H9 (cell line): ENCODE data around the gene GRIK4. TPM values are rescaled to one million over a fixed set of nuclear protein-coding genes. Genes with fewer than 3 reads are reported as not detected.

Experiments used
- DNase-seq: peaks from one replicate; pipeline ENCODE4 v3.0.0-alpha.2; 2017
- H2AFZ ChIP-seq: one replicate; pipeline ENCODE4 v1.6.1; 2013; ENCODE audit warnings: mild to moderate bottlenecking, low read length, control low read depth, moderate library complexity
- H2AK5ac ChIP-seq: 2 replicates; pipeline ENCODE4 v1.6.1; 2013; ENCODE audit warnings: low read length, control low read depth, mixed read lengths; ENCODE audit not compliant: insufficient read length
- H2BK120ac ChIP-seq: one replicate; pipeline ENCODE4 v1.6.1; 2013; ENCODE audit warnings: low read depth, mild to moderate bottlenecking, low read length, control low read depth, inconsistent platforms; ENCODE audit not compliant: poor library complexity, severe bottlenecking
- H2BK12ac ChIP-seq: 2 replicates; pipeline ENCODE4 v1.6.1; 2013; ENCODE audit warnings: low read length, control low read depth, mixed read lengths, low read depth; ENCODE audit not compliant: insufficient read length
- H2BK15ac ChIP-seq: 2 replicates; pipeline ENCODE4 v1.6.1; 2013; ENCODE audit warnings: low read depth, low read length, control low read depth
- H2BK20ac ChIP-seq: one replicate; pipeline ENCODE4 v1.6.1; 2013; ENCODE audit warnings: low read depth, mild to moderate bottlenecking, low read length, control low read depth, inconsistent platforms; ENCODE audit not compliant: poor library complexity, severe bottlenecking
- H2BK5ac ChIP-seq: 2 replicates; pipeline ENCODE4 v1.6.1; 2013; ENCODE audit warnings: low read length, control low read depth, mixed read lengths; ENCODE audit not compliant: insufficient read length
- H3K14ac ChIP-seq: 2 replicates; pipeline ENCODE4 v1.6.1; 2013; ENCODE audit warnings: low read length, control low read depth; ENCODE audit not compliant: insufficient read depth
- H3K18ac ChIP-seq: 2 replicates; pipeline ENCODE4 v1.6.1; 2013; ENCODE audit warnings: low read depth, mild to moderate bottlenecking, mixed read lengths, low read length, control low read depth; ENCODE audit not compliant: insufficient read length
- H3K23ac ChIP-seq: 2 replicates; pipeline ENCODE4 v1.6.1; 2013; ENCODE audit warnings: low read length, control low read depth, mixed read lengths, low read depth; ENCODE audit not compliant: insufficient read length
- H3K23me2 ChIP-seq: 2 replicates; pipeline ENCODE4 v1.6.1; 2013; ENCODE audit warnings: low read depth, mild to moderate bottlenecking, mixed read lengths, low read length, control low read depth; ENCODE audit not compliant: insufficient read length, poor library complexity, severe bottlenecking
- H3K27ac ChIP-seq: 2 replicates; pipeline ENCODE4 v1.5.1; 2013; ENCODE audit warnings: low read length, control low read depth, mixed read lengths, low read depth; ENCODE audit not compliant: insufficient read length
- H3K27me3 ChIP-seq: 2 replicates; pipeline ENCODE4 v1.6.1; 2013; ENCODE audit warnings: low read length, control low read depth, inconsistent platforms; ENCODE audit not compliant: insufficient read depth
- H3K4ac ChIP-seq: 2 replicates; pipeline ENCODE4 v1.6.1; 2013; ENCODE audit warnings: low read depth, mild to moderate bottlenecking, control low read depth, inconsistent platforms, low read length, moderate library complexity
- H3K4me1 ChIP-seq: 2 replicates; pipeline ENCODE4 v1.6.1; 2013; ENCODE audit warnings: low read length, control low read depth, inconsistent platforms; ENCODE audit not compliant: insufficient read depth
- H3K4me2 ChIP-seq: 2 replicates; pipeline ENCODE4 v1.6.1; 2013; ENCODE audit warnings: low read length, control low read depth, mixed read lengths; ENCODE audit not compliant: insufficient read length, insufficient read depth
- H3K56ac ChIP-seq: 2 replicates; pipeline ENCODE4 v1.6.1; 2013; ENCODE audit warnings: low read depth, mild to moderate bottlenecking, mixed read lengths, low read length, control low read depth; ENCODE audit not compliant: insufficient read length
- H3K79me1 ChIP-seq: 2 replicates; pipeline ENCODE4 v1.6.1; 2013; ENCODE audit warnings: low read depth, mild to moderate bottlenecking, moderate library complexity, low read length, control low read depth, inconsistent platforms; ENCODE audit not compliant: insufficient read depth, poor library complexity, severe bottlenecking
- H3K79me2 ChIP-seq: 2 replicates; pipeline ENCODE4 v1.6.1; 2013; ENCODE audit warnings: low read length, control low read depth, inconsistent platforms; ENCODE audit not compliant: insufficient read depth
- H3K9ac ChIP-seq: 2 replicates; pipeline ENCODE4 v1.6.1; 2013; ENCODE audit warnings: low read length, control low read depth, mixed read lengths; ENCODE audit not compliant: insufficient read length; ENCODE audit errors: extremely low read depth
- H3K9me3 ChIP-seq: one replicate; pipeline ENCODE4 v1.6.1; 2013; ENCODE audit warnings: low read depth, low read length, inconsistent platforms; ENCODE audit not compliant: control insufficient read depth
- H3T11ph ChIP-seq: one replicate; pipeline ENCODE4 v1.6.1; 2013; ENCODE audit warnings: mild to moderate bottlenecking, low read length, control low read depth, inconsistent platforms
- H4K20me1 ChIP-seq: one replicate; pipeline ENCODE4 v1.6.1; 2013; ENCODE audit not compliant: control insufficient read depth, insufficient read length, insufficient read depth
- H4K5ac ChIP-seq: 2 replicates; pipeline ENCODE4 v1.6.1; 2013; ENCODE audit warnings: low read depth, mild to moderate bottlenecking, mixed read lengths, low read length, control low read depth; ENCODE audit not compliant: insufficient read length
- H4K8ac ChIP-seq: replicated peaks from 2 replicates; pipeline ENCODE4 v1.6.1; 2013; ENCODE audit warnings: low read length, control low read depth, mixed read lengths, low read depth; ENCODE audit not compliant: insufficient read length
- H4K91ac ChIP-seq: 2 replicates; pipeline ENCODE4 v1.6.1; 2013; ENCODE audit warnings: low read depth, mild to moderate bottlenecking, moderate library complexity, mixed read lengths, low read length, control low read depth; ENCODE audit not compliant: insufficient read length
- H3K27ac Mint-ChIP-seq, 3 experiments: 2 replicates in 2 of 3; 3 replicates in 1 of 3; pipeline ENCODE4 v1.8.0; 2020 to 2021; ENCODE audit warnings: mixed read lengths in 3 of 3, mild to moderate bottlenecking in 1 of 3, moderate library complexity in 1 of 3
- H3K27me3 Mint-ChIP-seq: 2 replicates; pipeline ENCODE4 v1.8.0; 2021; ENCODE audit warnings: low read depth, mild to moderate bottlenecking, moderate library complexity, mixed read lengths
- H3K36me3 Mint-ChIP-seq, 3 experiments: 2 replicates in 2 of 3; 3 replicates in 1 of 3; pipeline ENCODE4 v1.8.0; 2020 to 2021; ENCODE audit warnings: low read depth in 3 of 3, mixed read lengths in 3 of 3; ENCODE audit not compliant: insufficient read depth in 1 of 3
- H3K4me1 Mint-ChIP-seq, 2 experiments: 2 replicates each; pipeline ENCODE4 v1.8.0; 2020; ENCODE audit warnings: mixed read lengths in 2 of 2
- H3K4me3 Mint-ChIP-seq, 2 experiments: 2 replicates in 1 of 2; 3 replicates in 1 of 2; pipeline ENCODE4 v1.8.0; 2020 to 2021; ENCODE audit warnings: mild to moderate bottlenecking in 2 of 2, mixed read lengths in 2 of 2, moderate library complexity in 1 of 2
- H3K9me3 Mint-ChIP-seq, 2 experiments: 2 replicates in 1 of 2; 3 replicates in 1 of 2; pipeline ENCODE4 v1.8.0; 2020; ENCODE audit warnings: mild to moderate bottlenecking in 2 of 2, mixed read lengths in 2 of 2, moderate library complexity in 1 of 2
- WGBS: extraction: QIAGEN DNeasy Blood & Tissue Kit; methylation state at CpG from one replicate; pipeline ENCODE4 v1.1.7; 2013; ENCODE audit warnings: missing lambda C conversion rate, low lambda C conversion rate, mixed read lengths; ENCODE audit not compliant: insufficient read length; ENCODE audit errors: extremely low coverage; 5-methylcytosine and 5-hydroxymethylcytosine counted together
- total RNA-seq: library from RNA; stranded (reverse); gene quantifications from 2 replicates; pipeline ENCODE4 v1.2.1, GENCODE V29; 2021
- TF ChIP-seq, protein P1 (sequence below): fragments of 200-600 bp; sonication (generic); conservative IDR thresholded peaks from 3 replicates; pipeline ENCODE4 v1.8.0; 2021; ENCODE audit warnings: antibody characterized with exemption, mild to moderate bottlenecking

Gene GRIK4
- total RNA-seq, 1 experiment from 2014 or later = 2.3 TPM

DNA sequence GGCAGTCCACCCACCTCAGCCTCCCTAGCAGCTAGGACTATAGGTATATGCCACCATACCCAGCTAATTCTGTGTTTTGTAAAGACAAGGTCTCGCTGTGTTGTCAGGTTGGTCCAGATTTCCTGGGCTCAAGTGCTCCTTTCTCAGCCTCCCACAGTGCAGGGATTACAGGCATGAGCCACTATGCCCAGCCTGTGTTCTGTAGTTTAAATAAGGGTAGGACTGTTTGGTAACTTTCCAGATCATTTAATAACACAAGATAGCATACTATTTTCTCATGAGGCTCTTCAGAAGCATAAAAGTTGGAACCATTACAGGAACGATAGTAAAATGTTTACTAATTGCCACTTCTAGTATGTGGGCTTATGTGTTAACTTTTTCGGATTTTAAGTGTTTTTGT, 38.0 kb upstream of the GRIK4 start:
- H3K4me2 ChIP-seq = no peak overlapping the region
- no peaks in the 10 kb centered on the region for H3K23me2 ChIP-seq
- no peaks in the 10 kb centered on the region for H3K27me3 ChIP-seq
- no peak overlapping the region for H3K27ac ChIP-seq
- H3T11ph ChIP-seq = no peak overlapping the region
- no peak overlapping the region for H4K8ac ChIP-seq
- no peak overlapping the region for H3K23ac ChIP-seq
- no peak overlapping the region for H2BK20ac ChIP-seq
- TF ChIP-seq, protein P1, sequence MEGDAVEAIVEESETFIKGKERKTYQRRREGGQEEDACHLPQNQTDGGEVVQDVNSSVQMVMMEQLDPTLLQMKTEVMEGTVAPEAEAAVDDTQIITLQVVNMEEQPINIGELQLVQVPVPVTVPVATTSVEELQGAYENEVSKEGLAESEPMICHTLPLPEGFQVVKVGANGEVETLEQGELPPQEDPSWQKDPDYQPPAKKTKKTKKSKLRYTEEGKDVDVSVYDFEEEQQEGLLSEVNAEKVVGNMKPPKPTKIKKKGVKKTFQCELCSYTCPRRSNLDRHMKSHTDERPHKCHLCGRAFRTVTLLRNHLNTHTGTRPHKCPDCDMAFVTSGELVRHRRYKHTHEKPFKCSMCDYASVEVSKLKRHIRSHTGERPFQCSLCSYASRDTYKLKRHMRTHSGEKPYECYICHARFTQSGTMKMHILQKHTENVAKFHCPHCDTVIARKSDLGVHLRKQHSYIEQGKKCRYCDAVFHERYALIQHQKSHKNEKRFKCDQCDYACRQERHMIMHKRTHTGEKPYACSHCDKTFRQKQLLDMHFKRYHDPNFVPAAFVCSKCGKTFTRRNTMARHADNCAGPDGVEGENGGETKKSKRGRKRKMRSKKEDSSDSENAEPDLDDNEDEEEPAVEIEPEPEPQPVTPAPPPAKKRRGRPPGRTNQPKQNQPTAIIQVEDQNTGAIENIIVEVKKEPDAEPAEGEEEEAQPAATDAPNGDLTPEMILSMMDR = no peak
- H2AK5ac ChIP-seq = no peak overlapping the region
- no peaks in the 10 kb centered on the region for H3K4me1 ChIP-seq
- no peak overlapping the region for H2AFZ ChIP-seq
- H3K79me2 ChIP-seq = no peaks in the 10 kb centered on the region
- no peak overlapping the region for H4K5ac ChIP-seq
- no peaks in the 10 kb centered on the region for H3K9me3 ChIP-seq
- H3K56ac ChIP-seq = no peak overlapping the region
- H3K9me3 Mint-ChIP-seq = no peaks in the 10 kb centered on the region
- peaks cover 10 to 52% (median 50%) of the 10 kb centered on the region in 3 experiments; a peak in 6 of 7 replicates for H3K36me3 Mint-ChIP-seq
- H3K9ac ChIP-seq = no peak overlapping the region
- H3K4me1 Mint-ChIP-seq = no peaks in the 10 kb centered on the region
- H2BK15ac ChIP-seq = no peak overlapping the region
- H3K79me1 ChIP-seq = no peaks in the 10 kb centered on the region
- no peak overlapping the region for H3K18ac ChIP-seq
- no peak for DNase-seq
- no peak overlapping the region for H3K4me3 Mint-ChIP-seq
- H3K4ac ChIP-seq = no peak overlapping the region
- no peaks in the 10 kb centered on the region for H4K20me1 ChIP-seq
- no peak overlapping the region for H2BK120ac ChIP-seq
- no peak overlapping the region for H3K14ac ChIP-seq
- H3K27ac Mint-ChIP-seq = no peak overlapping the region
- no CpG with 5 or more reads among the region's 3 CpGs for WGBS
- H2BK5ac ChIP-seq = no peak overlapping the region
- no peak overlapping the region for H4K91ac ChIP-seq
- no peak overlapping the region for H2BK12ac ChIP-seq
- no peaks in the 10 kb centered on the region for H3K27me3 Mint-ChIP-seq
